ES-I3 (cell line): ENCODE data around the gene ZNF785.

Source experiments
- H3K36me3 ChIP-seq: 2 replicates; pipeline ENCODE4 v1.6.1; 2013; ENCODE audit warnings: mild to moderate bottlenecking, low read length, control low read depth, moderate library complexity; ENCODE audit not compliant: insufficient read depth
- H3K4me1 ChIP-seq: 2 replicates; pipeline ENCODE4 v1.6.1; 2013; ENCODE audit warnings: mild to moderate bottlenecking, control low read depth, low read length; ENCODE audit not compliant: insufficient read depth
- H3K9ac ChIP-seq: 2 replicates; pipeline ENCODE4 v1.6.1; 2013; ENCODE audit warnings: low read depth, mild to moderate bottlenecking, low read length, moderate library complexity
- H3K9me3 ChIP-seq: 2 replicates; pipeline ENCODE4 v1.6.1; 2013; ENCODE audit warnings: mild to moderate bottlenecking, low read length, moderate library complexity; ENCODE audit not compliant: control insufficient read depth, insufficient read depth

Gene ZNF785

GRCh38 chr16:30582611-30583340 is 2.7 kb downstream of the ZNF785 start:
- Histone ChIP-seq H3K4me1 (no peaks in the 10 kb centered on the region), H3K36me3 (peaks cover 6% of the 10 kb centered on the region; the same call in 1 of the 2 replicates), H3K9ac (no peak overlapping the region), H3K9me3 (no peaks in the 10 kb centered on the region)

GRCh38 chr16:30581457-30581856 is 4.0 kb downstream of the ZNF785 start:
- Histone ChIP-seq H3K9me3 (no peaks in the 10 kb centered on the region), H3K9ac (no peak overlapping the region), H3K4me1 (no peaks in the 10 kb centered on the region), H3K36me3 (peaks cover 6% of the 10 kb centered on the region; the same call in 1 of the 2 replicates)

- peaks cover 6% of the 10 kb centered on the region; the same call in 1 of the 2 replicates for H3K36me3 ChIP-seq
- peaks cover 5% of the 10 kb centered on the region; the same call in 1 of the 2 replicates for H3K4me1 ChIP-seq
- H3K9ac ChIP-seq: no peak overlapping the region
- no peaks in the 10 kb centered on the region; the same call in 1 of the 2 replicates for H3K9me3 ChIP-seq
These were observed 10.8 kb downstream of the ZNF785 start for GRCh38 chr16:30574678-30575077.

DNA sequence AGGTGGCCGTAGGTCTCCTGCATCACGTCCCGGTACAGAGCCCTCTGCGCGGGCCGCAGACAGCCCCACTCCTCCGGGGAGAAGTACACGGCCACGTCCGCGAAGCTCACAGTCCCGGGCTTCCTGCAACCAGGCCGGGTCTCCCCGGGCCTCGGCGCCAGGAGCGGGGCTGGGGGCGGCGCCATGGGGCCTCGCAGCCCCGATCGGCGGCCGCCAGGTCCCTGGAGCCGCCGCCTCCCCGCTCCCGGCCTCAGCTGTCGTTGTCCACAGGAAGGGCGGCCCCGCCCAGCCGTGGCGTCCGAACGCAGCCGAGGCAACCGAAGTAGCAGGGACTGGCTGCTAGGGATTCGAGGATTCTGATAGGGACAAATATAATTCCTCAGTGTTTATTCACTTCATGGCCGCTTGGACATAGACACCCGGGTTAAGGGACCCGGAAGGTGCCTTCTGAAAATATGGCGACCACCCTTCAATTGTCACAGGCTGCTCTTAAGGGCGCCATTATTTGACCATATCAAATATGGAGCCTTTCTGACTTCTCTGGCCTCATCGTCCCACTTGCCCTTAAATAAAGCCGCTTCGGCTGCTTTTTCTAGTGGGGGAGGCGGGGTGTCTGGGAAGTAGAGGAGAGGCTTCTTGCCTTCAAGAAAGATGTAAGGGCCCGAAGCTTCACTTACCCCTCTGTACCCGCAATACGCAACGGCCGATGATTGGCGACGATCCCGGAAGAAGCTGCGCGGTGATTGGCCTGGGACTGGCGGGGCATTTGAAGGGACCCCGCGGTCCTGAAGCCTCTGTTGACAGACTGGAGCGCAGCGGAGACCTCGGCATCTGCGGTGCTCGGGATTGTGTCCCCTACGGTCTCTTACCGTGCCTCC is 13.8 kb downstream of the ZNF785 start, which contains the start of gene ZNF688:
Gene ZNF688, minus strand, starts transcription at position 270 of the 878 bp plus-strand sequence. Its CDS starts 85 bp downstream, at position 185.
- H3K36me3 ChIP-seq: no peaks in the 10 kb centered on the region
- peak within 1 kb of the TSS; percentile 93 for H3K9ac ChIP-seq
- no peaks in the 10 kb centered on the region; the same call in 1 of the 2 replicates for H3K9me3 ChIP-seq
- H3K4me1 ChIP-seq: peaks cover 5% of the 10 kb centered on the region; the same call in 1 of the 2 replicates

DNA sequence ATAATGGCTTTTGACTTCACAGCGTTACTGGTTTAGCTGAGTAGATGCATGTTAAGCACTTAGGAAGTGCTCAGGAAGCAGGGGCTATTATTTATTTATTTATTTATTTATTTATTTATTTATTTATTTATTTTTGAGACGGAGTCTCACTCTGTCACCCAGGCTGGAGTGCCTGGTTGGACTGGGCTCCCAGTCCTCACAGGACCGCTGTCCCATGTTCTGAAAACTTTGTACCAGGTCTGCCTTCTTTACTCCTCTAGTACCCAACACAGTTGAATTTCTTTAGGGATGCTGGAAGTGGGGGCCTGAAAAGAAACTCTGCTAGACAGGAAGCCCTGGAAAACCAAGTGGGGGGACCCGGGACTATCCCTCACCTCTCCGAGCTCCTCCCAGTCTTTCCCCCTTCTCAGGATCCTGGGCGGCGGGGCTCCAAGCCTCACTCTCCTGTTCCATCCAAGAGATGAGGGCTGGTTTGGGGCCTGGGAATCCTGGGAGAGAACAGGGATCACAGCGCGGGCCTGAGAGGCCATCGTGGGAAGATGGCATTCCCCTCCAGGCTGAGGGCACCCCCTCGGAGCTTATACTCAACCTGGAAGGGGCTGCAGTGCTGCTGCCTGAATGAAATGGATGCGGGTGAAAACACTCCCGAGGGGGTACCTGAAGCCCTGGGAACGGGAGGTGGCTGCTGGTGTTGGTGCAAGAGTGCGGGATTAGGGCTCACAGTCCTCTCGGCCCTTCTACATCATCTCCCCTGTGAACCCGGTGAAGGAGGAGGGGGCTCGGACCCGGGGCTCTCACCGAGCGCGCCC is 14.7 kb downstream of the ZNF785 start:
- H3K9ac ChIP-seq: peak overlapping the region; percentile 93
- H3K36me3 ChIP-seq: no peaks in the 10 kb centered on the region
- H3K9me3 ChIP-seq: no peaks in the 10 kb centered on the region; the same call in 1 of the 2 replicates
- H3K4me1 ChIP-seq: peaks cover 5% of the 10 kb centered on the region; the same call in 1 of the 2 replicates

DNA sequence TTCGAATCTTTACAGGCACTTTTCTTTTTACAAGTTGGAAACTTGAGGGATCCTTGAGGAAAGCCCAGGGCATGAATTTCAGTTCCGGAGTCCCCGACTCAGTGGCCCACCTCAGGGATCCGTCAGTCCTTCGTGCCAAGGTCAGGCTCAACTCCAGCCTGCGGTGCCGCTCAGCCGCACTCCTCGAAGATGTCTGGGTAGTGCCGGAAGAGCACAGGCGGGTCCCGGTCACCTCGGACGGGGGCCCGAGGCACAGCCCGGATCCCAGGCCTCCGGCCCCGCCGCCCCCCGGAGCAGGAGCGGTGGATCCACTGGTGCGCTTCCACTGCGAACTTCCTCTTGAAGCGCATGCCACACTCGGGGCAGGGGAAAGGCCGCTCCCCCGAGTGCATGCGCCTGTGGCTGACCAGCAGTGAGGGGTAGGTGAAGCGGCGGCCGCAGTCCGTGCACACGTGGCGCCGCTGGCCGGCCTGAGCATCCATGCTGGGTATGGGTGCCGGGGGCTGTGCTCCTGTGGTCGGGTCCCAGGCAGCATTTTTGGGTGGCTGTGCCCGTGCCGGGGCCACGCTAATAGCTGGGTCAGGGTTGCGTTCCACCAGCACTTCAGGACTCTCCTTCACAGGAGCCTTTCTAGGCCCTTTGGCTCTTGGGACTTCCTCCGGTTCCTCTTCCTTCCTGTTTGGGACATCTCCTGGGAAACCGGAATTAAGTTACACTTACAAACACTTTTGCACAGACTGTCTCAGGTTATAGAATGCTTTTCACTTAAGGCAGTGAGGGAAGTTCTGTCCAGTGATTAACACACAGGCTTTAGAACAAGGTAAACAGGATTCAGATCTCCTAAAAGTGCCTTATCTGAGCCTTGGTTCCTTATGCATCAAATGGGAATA is 15.5 kb downstream of the ZNF785 start:
- Histone ChIP-seq H3K9ac (no peak overlapping the region; the same call in 1 of the 2 replicates), H3K4me1 (peaks cover 5% of the 10 kb centered on the region; the same call in 1 of the 2 replicates), H3K9me3 (no peaks in the 10 kb centered on the region; the same call in 1 of the 2 replicates), H3K36me3 (no peaks in the 10 kb centered on the region)

DNA sequence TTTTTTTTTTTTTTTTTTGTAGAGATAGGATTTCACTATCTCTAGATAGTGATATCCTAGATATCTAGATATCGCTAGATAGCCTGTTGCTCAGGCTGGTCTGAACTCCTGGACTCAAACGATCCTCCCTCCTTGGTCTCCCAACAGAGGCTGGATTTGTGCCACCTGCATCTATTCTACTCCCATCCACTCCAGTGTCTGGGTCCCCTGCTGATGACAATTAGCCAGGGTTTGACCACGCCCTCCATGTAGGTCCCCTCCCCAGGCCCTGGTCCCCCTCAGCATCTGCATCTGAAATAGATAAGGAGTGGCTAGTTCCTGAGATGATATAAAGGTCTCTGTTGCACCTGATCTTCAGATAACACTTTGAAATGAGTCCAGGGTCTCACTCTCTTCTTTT is 16.2 kb downstream of the ZNF785 start:
- Histone ChIP-seq H3K4me1 (peaks cover 5% of the 10 kb centered on the region; the same call in 1 of the 2 replicates), H3K9ac (no peak overlapping the region), H3K36me3 (no peaks in the 10 kb centered on the region), H3K9me3 (no peaks in the 10 kb centered on the region; the same call in 1 of the 2 replicates)

GRCh38 chr16:30567991-30568638 is 17.4 kb downstream of the ZNF785 start:
- Histone ChIP-seq H3K4me1 (peaks cover 5% of the 10 kb centered on the region; the same call in 1 of the 2 replicates), H3K9me3 (no peaks in the 10 kb centered on the region; the same call in 1 of the 2 replicates), H3K9ac (no peak overlapping the region), H3K36me3 (no peaks in the 10 kb centered on the region)

- H3K9ac ChIP-seq: no peak overlapping the region
- no peaks in the 10 kb centered on the region; the same call in 1 of the 2 replicates for H3K9me3 ChIP-seq
- H3K36me3 ChIP-seq: no peaks in the 10 kb centered on the region
- H3K4me1 ChIP-seq: peaks cover 5% of the 10 kb centered on the region; the same call in 1 of the 2 replicates
These were observed 18.1 kb downstream of the ZNF785 start for GRCh38 chr16:30567160-30567990.

DNA sequence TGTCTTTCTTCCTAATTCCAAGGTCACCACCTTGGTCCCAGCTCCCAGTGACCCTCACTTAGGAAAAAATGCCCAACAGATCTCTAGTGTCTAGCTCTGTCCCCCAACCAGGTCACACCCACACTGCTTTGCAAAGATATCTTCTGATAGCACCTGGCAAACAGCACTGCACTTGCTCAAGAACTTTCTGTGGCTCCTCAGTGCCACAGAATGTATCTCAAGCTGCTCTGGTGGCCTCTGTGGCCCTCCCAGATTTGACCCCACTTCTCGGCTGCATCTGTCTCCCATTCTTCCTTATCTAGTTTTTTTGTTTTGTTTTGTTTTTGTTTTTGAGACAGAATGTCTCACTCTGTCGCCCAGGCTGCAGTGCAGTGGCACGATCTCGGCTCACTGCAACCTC is 19.0 kb downstream of the ZNF785 start:
- Histone ChIP-seq H3K4me1 (peaks cover 5% of the 10 kb centered on the region; the same call in 1 of the 2 replicates), H3K9ac (no peak overlapping the region), H3K9me3 (no peaks in the 10 kb centered on the region; the same call in 1 of the 2 replicates), H3K36me3 (no peaks in the 10 kb centered on the region)

DNA sequence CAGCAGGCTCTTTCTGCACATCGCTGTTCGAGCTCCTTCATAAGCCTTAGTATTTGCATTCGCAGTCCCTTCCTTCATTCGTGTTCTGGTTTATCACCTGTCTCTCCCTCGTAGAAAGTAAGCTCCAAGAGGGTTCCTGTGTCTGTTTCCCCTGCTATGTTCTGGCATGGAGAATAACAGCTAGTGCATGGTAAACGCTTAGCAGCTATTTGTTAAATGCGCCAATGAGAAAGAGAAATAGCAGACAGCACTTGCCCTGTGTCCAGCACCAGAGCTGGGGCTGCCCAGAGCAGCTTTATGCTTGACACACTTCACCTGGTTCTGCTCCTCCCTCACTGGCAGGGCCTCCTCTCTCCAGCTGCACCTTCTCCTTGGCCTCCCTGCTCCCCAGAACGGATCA is 19.5 kb downstream of the ZNF785 start:
- Histone ChIP-seq H3K9me3 (no peaks in the 10 kb centered on the region), H3K4me1 (peaks cover 5% of the 10 kb centered on the region; the same call in 1 of the 2 replicates), H3K36me3 (no peaks in the 10 kb centered on the region), H3K9ac (no peak overlapping the region)

DNA sequence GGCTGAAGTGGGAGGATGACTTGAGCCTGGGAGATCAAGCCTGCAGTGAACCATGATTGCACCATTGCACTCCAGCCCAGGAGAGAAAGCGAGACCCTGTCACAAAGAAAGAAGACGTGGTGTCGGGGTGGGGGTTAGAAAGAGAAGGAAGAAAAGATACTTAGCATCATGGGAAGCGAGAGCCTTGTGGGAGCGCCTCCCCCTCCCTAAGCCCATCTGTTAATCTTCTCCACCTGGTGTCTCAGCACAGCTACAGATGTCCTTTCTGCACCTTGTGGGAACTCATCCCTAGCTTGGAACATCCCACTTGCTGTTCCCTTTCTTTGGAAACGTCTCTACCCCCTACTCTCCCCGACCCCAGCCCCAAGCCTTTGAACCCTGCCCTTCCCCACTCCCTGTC is 20.0 kb downstream of the ZNF785 start:
- H3K36me3 ChIP-seq: no peaks in the 10 kb centered on the region
- no peaks in the 10 kb centered on the region for H3K9me3 ChIP-seq
- H3K9ac ChIP-seq: no peak overlapping the region
- peaks cover 5% of the 10 kb centered on the region; the same call in 1 of the 2 replicates for H3K4me1 ChIP-seq
